ENCODE data around the gene OR4C46. TPM values are rescaled to one million over a fixed set of nuclear protein-coding genes. Genes with fewer than 3 reads are reported as not detected.
"Not testable (repeated sequence)": the region's sequence is repeated elsewhere in the genome, so short reads cannot be mapped to it uniquely, and the experiment has no call there.

OR4C46 gene
- total RNA-seq (not detected), polyA plus RNA-seq (not detected)

DNA sequence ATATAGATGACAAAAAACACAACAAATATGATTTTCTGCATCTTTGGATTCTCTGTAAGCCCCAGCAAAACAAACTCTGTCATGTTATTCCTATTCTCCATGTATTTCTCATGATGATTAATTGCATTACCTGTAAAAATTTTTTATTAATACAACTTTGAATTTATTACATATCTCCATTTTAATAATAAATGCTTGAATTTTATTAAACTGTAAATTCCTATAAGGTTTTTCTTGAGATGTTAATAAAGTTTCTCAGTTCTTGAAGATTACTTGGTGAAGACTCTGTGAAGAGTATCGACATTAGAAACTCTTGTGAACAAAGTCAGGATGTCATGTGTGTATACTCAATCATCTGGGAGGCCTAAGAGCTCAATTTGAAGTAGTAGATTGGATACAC, at the start of gene OR4C46:
OR4C46 (minus strand) TSS at position 101 of the 400 bp plus-strand sequence; CDS start at position 101, 0 bp downstream.
- Histone ChIP-seq H3K36me3 (ENCODE audit: control insufficient read depth in 4 of 4, insufficient read depth in 3 of 4, low read depth in 1 of 4, low read length in 3 of 4) (no peaks in the 10 kb centered on the region), H3K27ac (ENCODE audit: low read depth in 1 of 2, low read length in 2 of 2) (no peak within 1 kb of the TSS), H3K9ac (ENCODE audit: low read depth in 1 of 2, low read length in 2 of 2) (no peak within 1 kb of the TSS), H3K27me3 (ENCODE audit: control insufficient read depth in 4 of 4, insufficient read depth in 4 of 4, low read length in 3 of 4) (no peaks in the 10 kb centered on the region), H3K9me3 (ENCODE audit: control insufficient read depth in 4 of 4, low read length in 3 of 4) (no peaks in the 10 kb centered on the region), H3K4me3 (ENCODE audit: low read depth in 1 of 3, low read length in 3 of 3) (no peak within 1 kb of the TSS), H3K4me1 (ENCODE audit: control insufficient read depth in 4 of 4, insufficient read depth in 4 of 4, low read length in 3 of 4) (no peaks in the 10 kb centered on the region)
- TF ChIP-seq RAD21 (IDR thresholded peaks at IDR 0.05), result no peak
- 48% methylated on average over 1 of the region's 1 CpG for WGBS
- DNase-seq (ENCODE audit: low spot score), result no peak

GRCh38 chr11:54645606-54646005, 41.8 kb upstream of the OR4C46 start:
- WGBS, result 59% methylated on average over 8 of the region's 8 CpGs
- not testable (repeated sequence) for H3K4me1 ChIP-seq (ENCODE audit: control insufficient read depth in 4 of 4, insufficient read depth in 4 of 4, low read length in 3 of 4); H3K4me3 ChIP-seq (ENCODE audit: low read depth in 1 of 3, low read length in 3 of 3); H3K27me3 ChIP-seq (ENCODE audit: control insufficient read depth in 4 of 4, insufficient read depth in 4 of 4, low read length in 3 of 4); H3K27ac ChIP-seq (ENCODE audit: low read depth in 1 of 2, low read length in 2 of 2); H3K9ac ChIP-seq (ENCODE audit: low read depth in 1 of 2, low read length in 2 of 2); H3K9me3 ChIP-seq (ENCODE audit: control insufficient read depth in 4 of 4, low read length in 3 of 4); DNase-seq (ENCODE audit: low spot score); H3K36me3 ChIP-seq (ENCODE audit: control insufficient read depth in 4 of 4, insufficient read depth in 3 of 4, low read depth in 1 of 4, low read length in 3 of 4)

DNA sequence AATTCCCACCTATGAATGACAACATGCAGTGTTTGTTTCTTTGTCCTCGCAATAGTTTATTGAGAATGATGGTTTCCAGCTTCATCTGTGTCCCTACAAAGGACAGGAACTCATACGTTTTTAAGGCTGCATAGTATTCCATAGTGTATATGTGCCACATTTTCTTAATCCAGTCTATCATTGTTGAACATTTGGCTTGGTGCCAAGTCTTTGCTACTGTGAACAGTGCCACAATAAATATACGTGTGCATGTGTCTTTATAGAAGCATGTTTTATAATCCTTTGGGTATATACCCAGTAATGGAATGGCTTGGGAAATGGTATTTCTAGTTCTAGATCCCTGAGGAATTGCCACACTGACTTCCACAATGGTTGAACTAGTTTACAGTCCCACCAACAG, 42.4 kb downstream of the OR4C46 start:
- not testable (repeated sequence) for H3K36me3 ChIP-seq (ENCODE audit: control insufficient read depth in 4 of 4, insufficient read depth in 3 of 4, low read depth in 1 of 4, low read length in 3 of 4); H3K4me1 ChIP-seq (ENCODE audit: control insufficient read depth in 4 of 4, insufficient read depth in 4 of 4, low read length in 3 of 4); H3K27me3 ChIP-seq (ENCODE audit: control insufficient read depth in 4 of 4, insufficient read depth in 4 of 4, low read length in 3 of 4); H3K4me3 ChIP-seq (ENCODE audit: low read depth in 1 of 3, low read length in 3 of 3); H3K27ac ChIP-seq (ENCODE audit: low read depth in 1 of 2, low read length in 2 of 2); DNase-seq (ENCODE audit: low spot score); H3K9ac ChIP-seq (ENCODE audit: low read depth in 1 of 2, low read length in 2 of 2)
- 57% methylated on average over 3 of the region's 3 CpGs for WGBS
- peaks cover 6 to 17% (median 11%) of the 10 kb centered on the region in 4 donors for H3K9me3 ChIP-seq (ENCODE audit: control insufficient read depth in 4 of 4, low read length in 3 of 4)

DNA sequence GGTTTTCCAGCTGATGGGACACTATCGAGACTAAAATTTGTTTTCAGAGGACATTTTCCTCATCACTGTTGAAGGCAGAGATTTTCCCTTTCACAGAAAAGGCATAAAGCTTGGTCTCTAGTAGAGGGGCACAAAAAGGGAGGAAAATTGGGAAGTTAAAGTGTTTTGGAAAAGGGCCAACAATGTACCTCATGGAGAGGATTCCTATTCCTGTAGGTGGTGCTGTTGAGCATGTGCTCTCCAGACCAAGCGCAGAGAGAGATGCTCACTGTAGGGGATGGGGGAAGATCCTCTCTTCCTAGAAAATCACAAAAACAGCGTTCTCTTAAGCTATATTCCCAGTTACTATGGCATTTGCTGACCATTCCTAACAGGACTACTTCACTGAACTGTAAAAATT, 44.9 kb downstream of the OR4C46 start:
- Histone ChIP-seq H3K4me3 (ENCODE audit: low read depth in 1 of 3, low read length in 3 of 3) (no peak overlapping the region), H3K4me1 (ENCODE audit: control insufficient read depth in 4 of 4, insufficient read depth in 4 of 4, low read length in 3 of 4) (no peaks in the 10 kb centered on the region), H3K9ac (ENCODE audit: low read depth in 1 of 2, low read length in 2 of 2) (no peak overlapping the region), H3K27ac (ENCODE audit: low read depth in 1 of 2, low read length in 2 of 2) (no peak overlapping the region), H3K27me3 (ENCODE audit: control insufficient read depth in 4 of 4, insufficient read depth in 4 of 4, low read length in 3 of 4) (no peaks in the 10 kb centered on the region), H3K9me3 (ENCODE audit: control insufficient read depth in 4 of 4, low read length in 3 of 4) (peaks cover 6 to 17% (median 11%) of the 10 kb centered on the region in 4 donors), H3K36me3 (ENCODE audit: control insufficient read depth in 4 of 4, insufficient read depth in 3 of 4, low read depth in 1 of 4, low read length in 3 of 4) (no peaks in the 10 kb centered on the region)
- no peak for DNase-seq (ENCODE audit: low spot score)
- 46% methylated on average over 3 of the region's 3 CpGs for WGBS
- TF ChIP-seq HNF4A (conservative IDR thresholded peaks at IDR 0.05), result no peak
- no peak for TF ChIP-seq YY1 (IDR thresholded peaks at IDR 0.05)
- TF ChIP-seq RXRA (IDR thresholded peaks at IDR 0.05), result no peak
- TF ChIP-seq TAF1 (conservative IDR thresholded peaks at IDR 0.05), result no peak
- no peak for TF ChIP-seq NR2F2 (IDR thresholded peaks at IDR 0.05)
- no peak for TF ChIP-seq MAX (IDR thresholded peaks at IDR 0.05)
- TF ChIP-seq, protein P1, sequence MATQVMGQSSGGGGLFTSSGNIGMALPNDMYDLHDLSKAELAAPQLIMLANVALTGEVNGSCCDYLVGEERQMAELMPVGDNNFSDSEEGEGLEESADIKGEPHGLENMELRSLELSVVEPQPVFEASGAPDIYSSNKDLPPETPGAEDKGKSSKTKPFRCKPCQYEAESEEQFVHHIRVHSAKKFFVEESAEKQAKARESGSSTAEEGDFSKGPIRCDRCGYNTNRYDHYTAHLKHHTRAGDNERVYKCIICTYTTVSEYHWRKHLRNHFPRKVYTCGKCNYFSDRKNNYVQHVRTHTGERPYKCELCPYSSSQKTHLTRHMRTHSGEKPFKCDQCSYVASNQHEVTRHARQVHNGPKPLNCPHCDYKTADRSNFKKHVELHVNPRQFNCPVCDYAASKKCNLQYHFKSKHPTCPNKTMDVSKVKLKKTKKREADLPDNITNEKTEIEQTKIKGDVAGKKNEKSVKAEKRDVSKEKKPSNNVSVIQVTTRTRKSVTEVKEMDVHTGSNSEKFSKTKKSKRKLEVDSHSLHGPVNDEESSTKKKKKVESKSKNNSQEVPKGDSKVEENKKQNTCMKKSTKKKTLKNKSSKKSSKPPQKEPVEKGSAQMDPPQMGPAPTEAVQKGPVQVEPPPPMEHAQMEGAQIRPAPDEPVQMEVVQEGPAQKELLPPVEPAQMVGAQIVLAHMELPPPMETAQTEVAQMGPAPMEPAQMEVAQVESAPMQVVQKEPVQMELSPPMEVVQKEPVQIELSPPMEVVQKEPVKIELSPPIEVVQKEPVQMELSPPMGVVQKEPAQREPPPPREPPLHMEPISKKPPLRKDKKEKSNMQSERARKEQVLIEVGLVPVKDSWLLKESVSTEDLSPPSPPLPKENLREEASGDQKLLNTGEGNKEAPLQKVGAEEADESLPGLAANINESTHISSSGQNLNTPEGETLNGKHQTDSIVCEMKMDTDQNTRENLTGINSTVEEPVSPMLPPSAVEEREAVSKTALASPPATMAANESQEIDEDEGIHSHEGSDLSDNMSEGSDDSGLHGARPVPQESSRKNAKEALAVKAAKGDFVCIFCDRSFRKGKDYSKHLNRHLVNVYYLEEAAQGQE (IDR thresholded peaks at IDR 0.05), result no peak
